ENCODE data around the gene ANLN. TPM values are rescaled to one million over a fixed set of nuclear protein-coding genes. Genes with fewer than 3 reads are reported as not detected.

ANLN gene, protein sequence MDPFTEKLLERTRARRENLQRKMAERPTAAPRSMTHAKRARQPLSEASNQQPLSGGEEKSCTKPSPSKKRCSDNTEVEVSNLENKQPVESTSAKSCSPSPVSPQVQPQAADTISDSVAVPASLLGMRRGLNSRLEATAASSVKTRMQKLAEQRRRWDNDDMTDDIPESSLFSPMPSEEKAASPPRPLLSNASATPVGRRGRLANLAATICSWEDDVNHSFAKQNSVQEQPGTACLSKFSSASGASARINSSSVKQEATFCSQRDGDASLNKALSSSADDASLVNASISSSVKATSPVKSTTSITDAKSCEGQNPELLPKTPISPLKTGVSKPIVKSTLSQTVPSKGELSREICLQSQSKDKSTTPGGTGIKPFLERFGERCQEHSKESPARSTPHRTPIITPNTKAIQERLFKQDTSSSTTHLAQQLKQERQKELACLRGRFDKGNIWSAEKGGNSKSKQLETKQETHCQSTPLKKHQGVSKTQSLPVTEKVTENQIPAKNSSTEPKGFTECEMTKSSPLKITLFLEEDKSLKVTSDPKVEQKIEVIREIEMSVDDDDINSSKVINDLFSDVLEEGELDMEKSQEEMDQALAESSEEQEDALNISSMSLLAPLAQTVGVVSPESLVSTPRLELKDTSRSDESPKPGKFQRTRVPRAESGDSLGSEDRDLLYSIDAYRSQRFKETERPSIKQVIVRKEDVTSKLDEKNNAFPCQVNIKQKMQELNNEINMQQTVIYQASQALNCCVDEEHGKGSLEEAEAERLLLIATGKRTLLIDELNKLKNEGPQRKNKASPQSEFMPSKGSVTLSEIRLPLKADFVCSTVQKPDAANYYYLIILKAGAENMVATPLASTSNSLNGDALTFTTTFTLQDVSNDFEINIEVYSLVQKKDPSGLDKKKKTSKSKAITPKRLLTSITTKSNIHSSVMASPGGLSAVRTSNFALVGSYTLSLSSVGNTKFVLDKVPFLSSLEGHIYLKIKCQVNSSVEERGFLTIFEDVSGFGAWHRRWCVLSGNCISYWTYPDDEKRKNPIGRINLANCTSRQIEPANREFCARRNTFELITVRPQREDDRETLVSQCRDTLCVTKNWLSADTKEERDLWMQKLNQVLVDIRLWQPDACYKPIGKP
- total RNA-seq: 10 to 100 TPM; 49.0 to 51.8 TPM

DNA sequence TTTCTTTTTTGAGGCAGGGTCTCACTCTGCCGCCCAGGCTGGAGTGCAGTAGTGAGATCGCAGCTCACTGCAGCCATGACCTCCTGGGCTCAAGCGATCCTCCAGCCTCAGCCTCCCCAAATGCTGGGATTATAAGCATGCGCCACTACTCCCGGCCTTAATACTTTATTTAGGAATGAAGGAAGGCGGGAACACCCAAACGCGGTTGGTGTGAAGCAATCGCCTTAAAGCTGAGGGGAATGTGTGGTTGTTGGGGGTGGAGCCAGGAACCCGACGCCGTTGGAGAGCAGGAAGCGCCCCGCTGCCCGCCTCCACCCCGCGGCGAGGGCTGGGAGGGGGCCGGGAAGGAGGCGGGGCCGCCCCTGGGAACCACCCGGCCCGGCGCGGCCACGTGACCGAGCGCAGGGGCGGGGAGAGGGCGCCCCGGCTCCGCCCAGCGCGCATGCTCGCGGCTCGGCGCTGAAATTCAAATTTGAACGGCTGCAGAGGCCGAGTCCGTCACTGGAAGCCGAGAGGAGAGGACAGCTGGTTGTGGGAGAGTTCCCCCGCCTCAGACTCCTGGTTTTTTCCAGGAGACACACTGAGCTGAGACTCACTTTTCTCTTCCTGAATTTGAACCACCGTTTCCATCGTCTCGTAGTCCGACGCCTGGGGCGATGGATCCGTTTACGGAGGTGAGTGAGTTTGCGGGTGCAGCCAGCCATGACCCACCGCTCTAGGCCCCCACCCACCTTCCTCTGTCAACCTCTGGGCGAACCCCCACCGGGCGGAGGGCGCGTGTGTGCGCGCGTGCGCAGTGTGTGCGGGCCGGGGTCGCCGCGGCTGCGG, at the start of gene ANLN:
TSS of gene ANLN (plus strand) at position 492 of the 828 bp plus-strand sequence. CDS start at position 657, 165 bp downstream.

Other genes starting within 250 kb of the ANLN start
- gene EEPD1, start 236.6 kb upstream of the ANLN start, total RNA-seq: 10 to 100 TPM; 11.7 to 12.4 TPM

Measured in activated naive CD4-positive, alpha-beta T cell treated with anti-CD3 and anti-CD28 coated beads, Interleukin-2, amount 10 ng/mL, durations not matched to agents 5 hours and 36 hours (primary cell).